CD4-positive, alpha-beta T cell treated with Interferon alpha-2 for 1 hour (primary cell): ENCODE results near the gene ELOB.

ENCODE experiments used
- DNase-seq, 2 donors: peaks; one replicate each; pipeline ENCODE4 v3.0.0-alpha.2; 2020 to 2022

ELOB gene

GRCh38 chr16:2809149-2809760 is 32.2 kb upstream of the ELOB start:
- no peak for DNase-seq

- DNase-seq: no peak
Measured at GRCh38 chr16:2808181-2808580, 31.1 kb upstream of the ELOB start.

DNA sequence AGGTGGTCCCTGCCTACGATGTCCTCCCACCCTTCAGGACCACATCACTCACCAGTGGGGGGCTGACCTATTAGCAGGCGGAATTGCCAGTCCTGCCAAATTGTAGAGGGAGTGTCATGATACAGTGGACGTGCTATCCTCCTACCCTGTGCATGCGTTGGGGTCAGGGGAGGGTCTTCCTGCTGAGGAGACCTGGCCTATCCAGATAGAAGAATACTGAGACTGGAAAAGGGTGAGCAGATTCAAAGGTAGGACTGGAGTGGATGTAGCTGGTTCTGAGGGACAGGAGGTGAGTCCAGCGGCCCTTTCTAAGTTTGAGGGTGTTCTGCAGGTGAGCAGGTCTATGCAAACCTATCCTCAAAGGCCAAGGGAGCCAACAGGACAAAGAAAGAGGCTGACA is 29.2 kb upstream of the ELOB start:
- DNase-seq: no peak

DNA sequence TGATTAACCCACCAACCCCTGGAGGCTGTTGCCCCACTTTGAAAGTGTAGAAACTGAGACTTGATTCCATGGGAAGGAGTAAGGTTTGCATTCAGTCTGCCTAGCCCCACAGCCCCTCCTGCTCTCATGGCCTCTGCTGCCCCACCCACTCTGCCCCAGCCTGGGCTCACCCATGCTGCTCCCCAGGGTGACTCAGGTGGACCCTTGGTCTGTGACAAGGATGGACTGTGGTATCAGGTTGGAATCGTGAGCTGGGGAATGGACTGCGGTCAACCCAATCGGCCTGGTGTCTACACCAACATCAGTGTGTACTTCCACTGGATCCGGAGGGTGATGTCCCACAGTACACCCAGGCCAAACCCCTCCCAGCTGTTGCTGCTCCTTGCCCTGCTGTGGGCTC is 27.6 kb upstream of the ELOB start:
- DNase-seq: no peak

DNA sequence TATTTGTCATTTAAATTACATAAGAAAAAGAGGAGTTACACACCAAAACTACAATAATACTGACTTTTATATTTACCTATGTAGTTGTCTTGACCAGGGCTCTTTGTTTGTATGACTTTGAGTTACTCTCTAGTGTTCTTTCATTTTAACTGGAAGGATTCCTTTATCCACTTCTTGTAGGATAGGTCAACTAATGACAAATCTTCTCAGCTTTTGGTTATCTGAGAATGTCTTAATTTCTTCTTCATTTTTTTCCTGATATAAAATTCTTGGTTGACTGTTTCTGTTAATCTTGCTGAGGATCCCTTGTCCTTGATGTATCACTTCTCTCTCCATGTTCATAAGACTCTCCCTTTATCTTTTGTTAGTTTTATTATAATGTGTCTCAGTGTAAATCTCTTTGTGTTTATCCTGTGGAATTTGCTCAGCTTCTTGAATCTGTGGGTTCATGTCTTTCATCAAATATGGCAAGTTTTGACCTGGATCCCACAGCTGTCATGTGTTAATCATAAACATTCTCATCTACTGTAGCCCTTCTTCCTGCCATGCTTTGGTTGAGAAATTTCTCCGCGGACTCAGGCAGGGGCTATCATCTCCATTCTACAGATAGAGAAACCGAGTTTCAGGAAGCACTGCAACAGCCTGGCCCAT is 26.6 kb upstream of the ELOB start:
- DNase-seq: no peak

DNA sequence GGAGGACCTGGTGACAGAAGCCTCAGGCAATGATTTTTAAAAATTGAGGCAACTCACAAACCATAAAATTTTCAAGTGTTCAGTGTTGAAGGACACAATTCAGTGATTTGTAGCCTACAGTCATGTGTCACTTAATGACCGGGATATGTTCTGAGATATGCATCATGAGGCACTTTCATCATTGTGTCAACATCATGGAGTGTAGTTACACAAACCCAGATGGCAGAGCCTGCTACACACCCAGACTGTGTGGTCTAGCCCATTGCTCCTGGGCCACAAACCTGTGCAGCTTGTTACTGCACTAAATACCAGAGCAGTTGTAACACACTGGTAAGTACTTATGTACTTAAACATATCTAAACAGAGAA is 22.8 kb upstream of the ELOB start:
- DNase-seq: no peak

- DNase-seq: no peak
Measured at GRCh38 chr16:2799205-2799858, 22.3 kb upstream of the ELOB start.

- no peak for DNase-seq
Measured at GRCh38 chr16:2798723-2799204, 21.7 kb upstream of the ELOB start.

DNA sequence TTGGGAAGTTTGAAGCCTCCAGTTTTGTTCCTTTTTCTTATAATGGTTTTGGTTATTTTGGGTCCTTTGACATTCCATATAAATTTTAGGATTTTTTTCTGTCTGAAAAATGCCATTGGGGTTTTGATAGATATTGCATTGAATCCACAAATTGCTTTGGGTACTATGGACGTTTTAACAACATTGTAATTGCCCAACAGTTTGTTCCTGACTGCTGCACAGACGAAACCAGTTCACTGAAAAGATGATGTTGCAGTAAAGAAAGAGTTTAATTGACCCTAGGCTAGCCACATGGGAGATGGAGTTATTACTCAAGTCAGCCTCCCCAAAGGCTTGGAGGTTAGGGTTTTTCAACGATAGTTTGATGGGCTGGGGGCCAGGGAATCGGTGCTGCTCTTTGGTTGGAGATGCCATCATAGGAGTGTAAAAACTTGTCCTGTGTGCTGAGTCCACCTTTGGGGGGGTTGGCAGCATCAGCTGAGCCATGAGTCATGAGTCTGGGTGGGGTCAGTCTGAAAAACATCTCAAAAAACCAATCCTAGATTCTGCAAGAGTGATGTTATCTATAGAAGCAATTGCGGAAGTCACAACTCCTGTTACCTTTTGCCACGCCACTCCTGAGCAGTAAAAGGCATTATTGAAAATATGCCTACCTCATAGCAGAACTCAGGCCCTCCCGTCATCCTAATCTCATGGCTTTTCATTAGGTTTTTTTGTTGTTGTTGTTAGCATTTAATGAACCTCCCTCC is 18.5 kb upstream of the ELOB start:
- DNase-seq: no peak

DNA sequence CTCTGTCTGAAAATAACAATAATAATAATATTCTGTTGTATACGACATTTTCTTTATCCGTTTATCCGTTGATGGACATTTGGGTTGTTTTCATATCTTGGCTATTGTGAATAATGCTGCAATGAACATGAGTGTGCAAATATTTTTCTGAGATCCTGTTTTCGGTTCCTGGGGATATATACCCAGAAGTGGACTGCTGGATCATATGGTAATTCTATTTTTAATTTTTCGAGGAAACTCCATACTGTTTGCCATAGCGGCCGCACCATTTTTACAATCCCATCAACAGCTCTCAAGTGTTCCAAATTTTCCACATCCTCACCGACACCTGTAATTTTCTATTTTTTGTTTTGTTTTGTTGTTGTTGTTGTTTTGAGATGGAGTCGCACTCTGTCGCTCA is 15.9 kb upstream of the ELOB start:
- DNase-seq: no peak

DNA sequence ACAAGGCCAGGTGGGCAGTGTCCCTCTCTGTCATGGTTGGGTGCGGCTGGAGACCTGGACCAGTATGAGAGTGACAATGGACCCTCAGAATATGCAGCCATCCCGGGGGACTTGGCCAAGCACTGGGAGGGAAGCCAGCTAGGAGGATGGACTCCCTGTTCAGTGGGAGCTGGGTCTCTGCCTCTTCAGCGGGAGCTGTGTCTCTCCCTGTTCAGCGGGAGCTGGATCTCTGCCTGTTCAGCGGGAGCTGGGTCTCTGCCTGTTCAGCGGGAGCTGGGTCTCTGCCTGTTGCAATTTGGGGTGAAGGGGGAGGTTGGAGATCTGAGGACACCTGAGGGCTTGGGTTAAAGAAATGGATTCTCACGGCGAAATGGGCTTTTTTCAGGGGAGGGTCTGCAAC is 14.1 kb upstream of the ELOB start:
- DNase-seq: no peak

DNA sequence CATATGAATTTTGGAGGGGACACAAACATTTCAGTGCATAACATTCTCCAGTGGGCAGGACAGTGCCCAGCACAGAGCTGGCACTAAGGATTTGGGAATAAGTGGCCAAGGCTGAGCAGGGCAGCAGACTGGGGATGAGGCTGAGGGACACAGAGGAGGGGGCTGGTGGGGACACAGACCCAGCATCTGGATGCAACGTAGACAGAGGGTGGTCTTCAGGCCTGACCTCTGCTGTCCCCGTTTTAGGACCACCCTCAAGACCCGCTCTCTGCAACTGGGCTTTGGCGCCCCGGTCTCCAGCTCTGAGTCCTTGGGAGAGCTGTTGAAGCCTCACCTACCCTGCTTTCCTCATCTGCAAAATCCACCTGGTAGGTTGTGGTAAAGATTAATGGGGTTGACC is 13.6 kb upstream of the ELOB start:
- no peak for DNase-seq

- DNase-seq: no peak
Measured at GRCh38 chr16:2787961-2788360, 10.9 kb upstream of the ELOB start.

- no peak for DNase-seq
Measured at GRCh38 chr16:2787406-2787805, 10.3 kb upstream of the ELOB start, which contains the start of gene PRSS33. Gene PRSS33, minus strand, starts transcription at chr16:2787560. Its CDS starts 1,013 bp downstream, at chr16:2786547.

DNA sequence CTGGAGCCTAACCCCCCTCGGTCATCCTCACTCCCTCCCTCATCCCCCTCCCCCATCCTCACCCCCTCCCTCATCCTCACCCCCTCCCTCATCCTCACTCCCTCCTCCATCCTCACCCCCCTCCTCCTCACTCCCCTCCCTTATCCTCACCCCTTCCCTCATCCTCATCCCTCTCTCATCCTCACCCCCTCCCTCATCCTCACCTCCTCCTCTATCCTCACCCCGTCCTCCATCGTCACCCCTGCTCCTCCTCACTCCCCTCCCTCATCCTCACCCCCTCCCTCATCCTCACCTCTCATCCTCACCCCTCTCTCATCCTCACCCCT is 9.7 kb upstream of the ELOB start:
- no peak for DNase-seq

DNA sequence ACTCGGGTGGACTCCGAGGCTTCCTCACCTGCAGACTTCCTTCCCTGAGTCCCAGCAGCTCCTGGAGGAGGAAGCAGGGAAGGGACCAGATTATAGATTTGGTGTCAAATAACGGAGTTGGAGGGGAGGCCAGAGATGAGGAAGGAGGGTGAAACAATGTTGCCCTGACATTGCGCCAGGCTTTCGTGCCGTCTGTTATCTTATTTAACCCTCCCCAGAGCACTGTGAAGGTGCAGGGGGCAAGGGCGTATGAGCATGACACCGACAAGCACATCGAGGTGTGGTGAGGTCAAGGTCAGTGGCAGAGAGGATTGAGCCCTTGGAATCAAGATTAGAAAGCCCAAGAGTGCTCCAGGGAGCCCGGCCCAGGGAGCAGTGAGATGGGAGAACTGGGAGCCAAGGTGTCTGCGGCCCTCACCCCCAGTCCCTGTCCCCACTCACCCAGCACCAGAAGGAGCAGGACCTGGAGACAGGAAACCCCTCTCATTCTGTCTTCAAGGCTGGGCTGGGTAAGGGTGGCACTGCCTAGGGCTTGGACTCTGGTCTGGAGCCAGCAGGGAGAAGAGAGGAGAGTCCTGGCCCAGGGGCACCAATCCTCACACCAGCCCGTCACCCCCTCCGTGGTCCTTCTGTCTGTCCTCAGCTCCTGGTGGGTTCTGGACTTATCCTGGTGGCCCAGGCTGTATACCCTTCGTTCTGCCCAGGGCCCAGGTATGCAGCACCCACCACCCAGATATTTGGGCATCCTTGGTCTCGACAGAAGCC is 9.2 kb upstream of the ELOB start:
- no peak for DNase-seq

DNA sequence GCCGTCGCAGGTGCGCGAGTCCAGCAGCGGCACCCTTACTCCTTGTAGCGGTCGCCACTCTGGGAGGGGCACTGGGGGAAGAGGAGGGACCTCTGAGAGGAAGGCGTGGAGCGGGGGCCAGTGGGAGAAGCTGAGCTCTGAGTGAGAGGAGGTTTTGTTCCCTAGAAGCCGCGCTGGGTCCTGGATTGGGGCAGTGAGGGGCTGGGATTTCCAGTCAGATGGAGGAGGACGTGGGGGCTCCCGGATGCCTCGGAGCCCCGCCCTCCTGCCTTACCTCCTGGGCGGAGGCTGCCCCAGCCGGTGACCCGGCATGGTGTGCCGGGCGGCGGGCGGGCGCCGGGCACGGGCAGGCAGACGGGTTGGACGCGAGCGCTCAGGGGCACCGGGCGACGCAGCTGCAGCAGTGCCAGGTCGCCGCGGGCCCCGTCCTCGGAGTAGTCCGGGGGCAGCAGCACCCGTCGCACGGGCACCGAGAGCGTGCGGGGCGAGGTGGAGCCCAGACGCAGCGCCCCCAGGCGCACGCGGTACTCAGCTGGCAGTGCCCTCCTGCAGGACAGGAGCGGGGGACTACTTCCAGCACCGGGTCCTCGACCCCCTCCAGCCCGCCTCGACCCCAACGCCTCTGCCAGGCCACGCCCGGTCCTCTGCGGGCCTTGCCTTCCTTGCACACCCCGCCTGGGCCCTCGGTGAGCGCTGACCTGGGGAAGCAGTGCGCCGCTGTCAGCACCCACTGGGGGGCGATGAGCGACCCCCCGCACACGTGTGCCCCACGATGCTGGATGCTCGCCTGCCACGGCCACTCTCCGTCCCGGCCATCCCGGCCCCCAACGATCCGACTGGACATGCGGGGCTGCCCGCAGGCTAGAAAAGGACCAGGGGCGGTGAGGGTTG is 8.3 kb upstream of the ELOB start:
- peak in 1 of 2 donors; percentile 39 for DNase-seq

- no peak for DNase-seq
Measured at GRCh38 chr16:2784358-2785100, 7.4 kb upstream of the ELOB start.

DNA sequence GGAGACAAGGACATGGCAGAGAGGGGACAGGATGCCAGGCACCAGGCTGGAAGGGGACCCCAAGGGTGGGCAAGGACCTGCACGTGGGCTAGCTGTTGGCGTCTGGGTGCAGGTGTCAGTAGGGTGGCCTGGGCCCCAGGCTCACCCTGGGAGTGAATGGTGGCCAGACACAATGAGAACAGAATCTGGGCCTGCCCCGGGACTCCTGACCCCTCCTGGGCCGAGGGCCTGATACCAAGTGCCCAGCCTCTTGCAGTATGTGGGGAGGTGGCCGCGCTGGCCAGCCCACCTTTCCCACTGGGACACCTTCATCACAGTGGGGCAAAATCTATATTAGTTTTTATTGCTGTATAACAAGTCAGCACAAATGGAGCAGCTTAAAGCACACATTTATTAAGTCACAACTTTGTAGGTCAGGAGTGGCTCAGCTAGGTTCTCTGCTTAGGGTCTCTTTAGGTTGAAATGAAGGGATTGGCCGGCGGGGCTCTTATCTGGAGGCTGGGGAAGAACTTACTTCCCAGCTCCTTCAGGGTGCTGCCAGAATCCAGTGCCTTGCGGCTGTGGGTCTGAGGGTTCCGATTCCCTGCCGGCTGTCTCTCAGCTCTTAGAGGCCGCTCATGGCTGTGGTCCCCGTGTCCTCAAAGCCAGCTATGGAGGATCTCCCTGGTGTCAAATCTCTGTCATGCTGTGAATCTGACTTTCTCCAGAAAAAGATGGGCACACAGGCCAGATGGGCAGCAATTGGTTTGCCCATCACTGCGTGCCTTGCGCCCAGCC is 6.7 kb upstream of the ELOB start:
- no peak for DNase-seq

GRCh38 chr16:2782583-2783351 is 5.7 kb upstream of the ELOB start:
- DNase-seq: no peak
